SKM-1 (cell line): ENCODE measurements around the gene TRIM9.

Experiments
- DNase-seq: peaks from one replicate; lab custom pipeline; 2025; ENCODE audit not compliant: unreplicated experiment; lab: John Stamatoyannopoulos, UW

TRIM9 gene

DNA sequence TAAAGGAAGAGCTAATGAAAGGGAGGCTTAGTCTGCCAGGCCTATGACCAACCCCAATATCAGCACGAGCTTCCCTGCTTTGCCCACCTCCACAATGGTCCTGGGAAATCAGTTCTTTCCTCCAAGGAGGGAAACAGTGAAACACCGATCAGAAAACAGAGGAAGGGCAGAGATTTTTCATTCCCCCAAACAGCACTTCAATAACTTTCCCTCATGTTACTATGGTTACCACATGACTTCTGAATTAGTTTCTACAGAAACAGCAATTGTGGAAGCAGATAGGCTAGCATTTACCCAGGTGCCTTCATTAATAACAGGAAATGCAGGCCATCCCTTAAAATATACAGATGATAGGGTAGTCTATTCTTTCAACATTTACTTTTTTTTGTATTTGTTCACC lies 35.9 kb downstream of the TRIM9 start:
- no peak for DNase-seq

DNA sequence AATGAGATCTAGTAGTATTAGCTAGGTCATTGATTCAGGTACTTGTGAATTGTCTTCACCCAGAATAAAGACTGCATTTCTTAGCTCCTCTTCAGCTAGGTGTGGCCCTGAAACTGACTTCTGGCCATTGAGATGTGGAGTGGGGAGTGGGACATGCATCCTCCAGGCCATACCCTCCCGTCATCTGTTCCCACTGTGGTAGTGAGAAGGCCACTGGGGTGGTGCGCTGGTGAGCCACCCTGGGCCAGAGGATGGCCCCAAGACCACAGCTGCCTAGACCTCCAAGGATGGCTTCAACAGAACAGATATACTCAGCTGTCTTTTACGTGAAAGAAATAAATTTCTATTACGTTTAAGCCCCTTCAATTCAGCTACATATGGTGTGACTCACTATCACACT lies 36.5 kb downstream of the TRIM9 start:
- no peak for DNase-seq

- no peak for DNase-seq
Observed at GRCh38 chr14:51056421-51056820, 38.5 kb downstream of the TRIM9 start.

DNA sequence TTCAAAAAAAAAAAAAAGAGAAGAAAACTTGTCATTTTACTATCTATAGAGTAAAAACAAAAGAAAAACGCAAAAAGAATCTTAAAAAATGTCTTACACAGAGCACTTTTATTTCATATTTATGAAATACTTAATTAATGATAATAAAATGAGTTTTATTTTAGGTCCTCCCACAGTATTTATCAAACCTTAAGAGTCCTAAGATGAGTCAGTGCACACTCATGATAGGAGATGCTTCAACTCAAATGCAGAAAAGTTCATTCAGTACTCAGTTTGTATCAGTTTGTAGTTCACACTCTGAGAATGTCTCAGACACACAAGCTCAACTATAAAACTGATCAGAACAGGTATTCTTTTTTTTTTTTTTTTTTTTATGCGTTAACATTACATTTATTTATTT lies 41.7 kb downstream of the TRIM9 start:
- no peak for DNase-seq

DNA sequence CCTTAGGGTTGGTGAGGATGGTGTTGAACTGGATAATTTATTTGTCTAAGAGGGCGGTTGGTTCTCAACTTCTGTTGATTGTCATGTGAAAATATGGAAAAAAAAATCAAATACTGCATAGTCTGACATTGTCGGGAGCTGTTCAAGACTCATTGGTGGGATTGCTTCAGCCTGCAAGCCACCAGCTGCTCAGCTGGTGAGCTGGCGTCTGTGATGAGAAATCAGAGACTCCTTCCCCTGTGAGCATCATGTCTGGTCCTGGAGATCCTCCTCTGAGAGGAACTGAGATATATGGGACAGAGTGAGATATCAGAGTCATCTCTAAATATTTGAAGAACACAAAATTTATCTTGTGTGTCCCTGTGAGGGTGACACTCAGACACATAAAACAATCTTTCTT lies 49.9 kb downstream of the TRIM9 start:
- DNase-seq, result no peak

GRCh38 chr14:51041883-51042282 lies 53.0 kb downstream of the TRIM9 start:
- DNase-seq, result no peak

- no peak for DNase-seq
Observed at GRCh38 chr14:51041108-51041531, 53.8 kb downstream of the TRIM9 start.

- no peak for DNase-seq
Observed at GRCh38 chr14:51039252-51039651, 55.7 kb downstream of the TRIM9 start.

DNA sequence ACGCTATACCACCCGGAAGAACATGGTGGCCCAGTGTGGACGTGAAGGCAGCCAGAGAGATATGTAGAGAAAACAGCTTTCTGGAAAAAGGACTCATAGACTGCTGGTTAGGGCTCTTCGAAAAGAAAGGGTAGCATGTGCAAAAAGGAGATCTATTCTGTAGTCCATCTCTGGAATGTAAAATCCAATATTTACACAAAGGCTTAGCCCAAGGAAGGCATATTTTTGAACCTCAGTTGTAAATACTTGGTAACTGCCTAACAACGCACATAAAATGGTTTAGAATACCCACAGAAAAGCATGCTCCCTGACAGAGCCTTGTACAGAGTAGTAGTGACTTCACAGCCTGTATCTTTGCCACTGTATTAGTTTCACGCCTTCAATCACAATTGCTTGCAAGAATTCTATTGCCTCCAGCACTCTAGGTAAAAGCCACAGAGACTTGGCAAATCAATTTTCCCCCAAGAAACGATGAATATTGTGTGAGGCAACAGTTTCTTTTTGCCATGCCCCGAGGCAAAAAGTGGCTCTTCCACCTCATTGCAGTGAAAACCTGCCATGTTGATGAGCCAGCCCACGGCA lies 59.2 kb downstream of the TRIM9 start:
- DNase-seq, result no peak

GRCh38 chr14:51028851-51029754 lies 65.8 kb downstream of the TRIM9 start:
- no peak for DNase-seq

GRCh38 chr14:51028361-51028760 lies 66.5 kb downstream of the TRIM9 start:
- DNase-seq, result no peak

DNA sequence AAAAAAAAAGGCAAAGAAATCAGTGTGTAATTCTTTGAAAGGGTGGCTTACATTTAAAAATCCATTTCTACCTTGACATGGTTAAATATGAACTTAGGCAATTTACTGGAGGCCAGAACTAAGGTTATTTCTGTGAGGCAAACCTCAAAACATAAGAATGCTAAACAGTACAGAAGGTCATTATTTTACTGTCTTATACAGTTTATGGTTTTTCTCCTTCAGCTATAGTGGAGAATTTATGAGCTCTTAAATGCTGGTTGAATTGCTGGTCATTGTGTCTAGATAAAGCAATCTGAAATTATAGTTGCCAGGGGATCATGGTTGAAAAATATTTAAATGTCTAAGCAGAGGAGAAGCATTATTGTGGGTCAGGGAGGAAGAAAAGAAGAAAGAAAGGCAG lies 70.5 kb downstream of the TRIM9 start:
- DNase-seq, result no peak

DNA sequence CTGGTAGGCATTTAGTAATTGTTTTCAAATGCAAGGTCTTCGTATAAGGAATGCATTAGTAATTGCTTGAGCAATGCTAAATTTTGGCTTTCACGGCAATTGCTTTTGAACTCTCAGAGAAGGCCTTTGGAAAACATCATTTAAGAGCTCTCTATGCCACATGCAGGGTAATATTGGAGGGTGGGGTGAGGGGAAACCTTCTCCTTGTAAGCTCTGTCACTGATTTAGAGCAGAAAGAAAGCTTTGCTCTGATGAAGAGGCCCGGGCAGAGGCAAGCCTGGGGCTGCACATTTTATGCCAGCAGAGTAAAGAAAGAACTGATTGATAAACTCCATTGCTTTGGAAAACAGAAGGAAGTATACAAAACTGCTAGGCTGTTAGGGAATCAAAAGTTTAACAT lies 70.9 kb downstream of the TRIM9 start:
- no peak for DNase-seq

DNA sequence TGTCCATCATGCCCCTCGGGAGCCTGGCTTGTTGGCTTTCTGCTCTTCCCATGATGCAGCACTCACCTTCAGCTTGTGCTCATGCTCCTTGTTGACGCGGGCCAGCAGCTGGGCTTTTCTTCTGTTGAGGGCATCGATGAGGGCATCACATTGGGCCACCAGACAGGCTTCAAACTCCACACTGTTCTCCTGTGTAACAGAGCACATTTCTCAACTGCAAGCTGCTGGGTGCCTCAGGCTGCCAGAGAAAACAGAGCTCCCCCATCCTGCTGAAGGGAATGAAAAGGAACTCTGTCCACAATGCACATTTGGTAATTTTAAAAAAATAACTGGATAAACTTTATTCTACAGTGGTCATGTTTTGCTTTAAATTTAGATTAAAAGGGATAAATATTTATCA lies 72.1 kb downstream of the TRIM9 start:
- no peak for DNase-seq

GRCh38 chr14:51020024-51020710 lies 74.7 kb downstream of the TRIM9 start:
- no peak for DNase-seq

GRCh38 chr14:51019089-51019488 lies 75.8 kb downstream of the TRIM9 start:
- DNase-seq, result no peak

DNA sequence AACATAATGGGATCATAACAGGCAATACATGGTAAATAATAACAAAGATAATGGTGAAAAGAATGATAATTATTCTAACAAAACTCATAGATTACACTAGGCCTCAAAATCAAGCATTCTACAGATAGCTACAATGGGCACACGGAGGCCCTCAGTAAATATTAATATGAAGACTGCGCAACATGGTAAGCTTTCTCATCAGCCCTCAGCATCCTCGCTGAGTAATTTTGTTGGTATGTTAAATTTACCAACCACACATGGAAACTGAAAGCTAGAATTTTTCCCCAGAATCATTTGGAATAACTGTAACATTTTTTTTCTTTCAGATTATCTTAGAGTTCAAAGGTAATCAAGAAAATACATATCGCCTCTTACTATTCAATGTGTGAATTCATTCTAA lies 76.4 kb downstream of the TRIM9 start:
- DNase-seq, result no peak

DNA sequence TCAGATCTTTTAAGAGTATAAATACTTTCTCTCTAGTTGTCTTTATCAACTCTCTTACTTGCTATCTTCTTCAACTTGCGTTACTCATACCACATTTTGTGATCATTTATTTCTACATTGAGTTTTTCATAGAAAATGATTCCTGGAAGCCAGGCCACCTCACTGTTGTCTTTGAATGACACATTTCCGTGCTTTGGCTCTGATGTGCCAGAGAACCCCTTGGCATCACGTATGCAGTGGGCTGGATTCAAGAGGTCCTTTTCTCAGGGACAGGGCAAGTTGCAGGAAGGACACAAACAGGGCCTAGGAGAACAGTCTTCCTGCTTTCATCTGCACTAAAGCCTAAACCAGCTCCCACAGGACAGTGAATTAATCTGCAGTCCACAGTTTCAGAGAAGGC lies 80.3 kb downstream of the TRIM9 start:
- no peak for DNase-seq

GRCh38 chr14:51014086-51014485 lies 80.8 kb downstream of the TRIM9 start:
- DNase-seq, result no peak

DNA sequence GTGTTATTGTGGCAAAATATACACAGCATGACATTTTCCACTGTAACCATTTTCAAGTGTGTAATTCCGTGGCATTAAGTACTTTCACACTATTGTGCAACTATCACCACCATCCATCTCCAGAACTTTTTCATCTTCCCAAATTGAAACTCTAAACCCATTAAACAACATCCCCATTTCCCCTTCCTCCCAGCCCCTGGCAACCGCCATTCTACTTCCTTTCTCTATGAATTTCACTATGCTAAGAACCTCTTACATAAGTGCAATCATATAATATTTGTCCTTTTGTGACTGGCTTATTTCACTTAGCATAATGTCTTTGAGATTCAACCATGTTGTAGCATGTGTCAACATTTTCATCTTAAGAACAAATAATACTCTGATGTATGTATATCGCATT lies 82.8 kb downstream of the TRIM9 start:
- DNase-seq, result no peak

DNA sequence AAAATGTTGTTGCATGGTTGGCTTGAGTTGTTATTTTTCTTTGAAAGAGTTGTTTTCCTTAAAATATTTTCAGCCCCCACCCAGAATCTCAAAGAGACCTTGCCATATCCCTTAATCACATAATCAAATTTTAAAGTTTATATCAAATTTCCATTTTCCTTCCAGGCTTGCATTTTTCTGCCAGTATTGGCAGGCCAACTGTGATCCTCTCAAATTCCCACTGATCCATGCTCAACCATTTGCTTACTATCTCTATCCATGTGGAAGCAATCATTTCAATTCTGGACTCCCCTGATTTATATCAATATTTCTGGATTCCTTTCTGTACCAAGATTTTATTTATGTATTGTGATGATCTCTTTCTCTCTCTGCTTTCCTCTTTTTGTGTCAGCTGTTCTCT lies 86.5 kb downstream of the TRIM9 start:
- no peak for DNase-seq

DNA sequence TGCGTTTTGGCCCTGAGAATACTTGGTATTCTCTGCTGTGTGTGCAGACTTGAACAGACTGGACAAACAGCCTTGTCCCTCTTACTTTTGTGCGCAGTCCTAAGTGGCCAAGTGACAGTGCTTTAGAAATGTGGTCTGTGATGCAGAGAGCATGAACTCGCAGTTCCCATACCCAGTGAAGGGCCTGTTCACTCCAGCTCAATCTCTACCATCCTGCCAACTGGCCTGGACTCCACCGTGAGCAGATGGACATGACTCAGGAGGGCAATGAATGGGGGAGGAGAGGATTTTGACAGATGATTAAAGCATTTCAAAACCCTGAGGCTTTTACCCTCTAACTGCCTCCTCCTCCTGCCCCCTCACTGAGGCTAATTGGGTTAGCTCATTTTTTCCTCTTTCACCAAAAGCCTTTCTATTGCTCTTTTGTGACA lies 88.1 kb downstream of the TRIM9 start:
- DNase-seq, result no peak
